ENCODE data around the gene PLEKHG2.

PLEKHG2 gene

GRCh38 chr19:39416152-39417120 lies 4.0 kb downstream of the PLEKHG2 start:
- Histone ChIP-seq H3K9me3 (ENCODE audit: control insufficient read depth in 1 of 2, low read length in 2 of 2) (no peaks in the 10 kb centered on the region), H3K4me3 (ENCODE audit: low read depth in 1 of 2, low read length in 2 of 2) (no peak overlapping the region), H3K27me3 (ENCODE audit: low read depth, low read length) (no peaks in the 10 kb centered on the region), H3K36me3 (ENCODE audit: control insufficient read depth in 1 of 2, insufficient read depth in 2 of 2, low read length in 2 of 2) (peaks cover 0 to 28% of the 10 kb centered on the region in 2 donors), H3K4me1 (ENCODE audit: control insufficient read depth in 1 of 2, insufficient read depth in 2 of 2, low read length in 2 of 2) (peaks cover 0 to 37% of the 10 kb centered on the region in 2 donors), H3K27ac (ENCODE audit: low read length) (no peak overlapping the region)

GRCh38 chr19:39417463-39418181 lies 5.2 kb downstream of the PLEKHG2 start:
- H3K27me3 ChIP-seq (ENCODE audit: low read depth, low read length), result no peaks in the 10 kb centered on the region
- no peaks in the 10 kb centered on the region for H3K9me3 ChIP-seq (ENCODE audit: control insufficient read depth in 1 of 2, low read length in 2 of 2)
- H3K27ac ChIP-seq (ENCODE audit: low read length), result no peak overlapping the region
- peaks cover 0 to 37% of the 10 kb centered on the region in 2 donors for H3K36me3 ChIP-seq (ENCODE audit: control insufficient read depth in 1 of 2, insufficient read depth in 2 of 2, low read length in 2 of 2)
- no peak overlapping the region for H3K4me3 ChIP-seq (ENCODE audit: low read depth in 1 of 2, low read length in 2 of 2)
- H3K4me1 ChIP-seq (ENCODE audit: control insufficient read depth in 1 of 2, insufficient read depth in 2 of 2, low read length in 2 of 2), result peaks cover 0 to 34% of the 10 kb centered on the region in 2 donors

GRCh38 chr19:39419003-39419402 lies 6.5 kb downstream of the PLEKHG2 start:
- no peaks in the 10 kb centered on the region for H3K9me3 ChIP-seq (ENCODE audit: control insufficient read depth in 1 of 2, low read length in 2 of 2)
- no peak overlapping the region for H3K4me3 ChIP-seq (ENCODE audit: low read depth in 1 of 2, low read length in 2 of 2)
- H3K27ac ChIP-seq (ENCODE audit: low read length), result no peak overlapping the region
- no peaks in the 10 kb centered on the region for H3K27me3 ChIP-seq (ENCODE audit: low read depth, low read length)
- H3K4me1 ChIP-seq (ENCODE audit: control insufficient read depth in 1 of 2, insufficient read depth in 2 of 2, low read length in 2 of 2), result peaks cover 0 to 30% of the 10 kb centered on the region in 2 donors
- H3K36me3 ChIP-seq (ENCODE audit: control insufficient read depth in 1 of 2, insufficient read depth in 2 of 2, low read length in 2 of 2), result peaks cover 3 to 51% of the 10 kb centered on the region in 2 donors

GRCh38 chr19:39420769-39421168 lies 8.3 kb downstream of the PLEKHG2 start:
- H3K4me3 ChIP-seq (ENCODE audit: low read depth in 1 of 2, low read length in 2 of 2), result no peak overlapping the region

GRCh38 chr19:39422020-39422419 lies 9.6 kb downstream of the PLEKHG2 start:
- no peaks in the 10 kb centered on the region for H3K4me1 ChIP-seq (ENCODE audit: control insufficient read depth in 1 of 2, insufficient read depth in 2 of 2, low read length in 2 of 2)
- H3K4me3 ChIP-seq (ENCODE audit: low read depth in 1 of 2, low read length in 2 of 2), result no peak overlapping the region
- H3K27me3 ChIP-seq (ENCODE audit: low read depth, low read length), result no peaks in the 10 kb centered on the region
- H3K36me3 ChIP-seq (ENCODE audit: control insufficient read depth in 1 of 2, insufficient read depth in 2 of 2, low read length in 2 of 2), result peaks cover 4 to 53% of the 10 kb centered on the region in 2 donors
- H3K27ac ChIP-seq (ENCODE audit: low read length), result no peak overlapping the region
- H3K9me3 ChIP-seq (ENCODE audit: control insufficient read depth in 1 of 2, low read length in 2 of 2), result no peaks in the 10 kb centered on the region

More at GRCh38 chr19:39420769-39421168, 8.3 kb downstream of the PLEKHG2 start:
- Histone ChIP-seq H3K36me3 (ENCODE audit: control insufficient read depth in 1 of 2, insufficient read depth in 2 of 2, low read length in 2 of 2) (peaks cover 4 to 53% of the 10 kb centered on the region in 2 donors), H3K9me3 (ENCODE audit: control insufficient read depth in 1 of 2, low read length in 2 of 2) (no peaks in the 10 kb centered on the region), H3K27me3 (ENCODE audit: low read depth, low read length) (no peaks in the 10 kb centered on the region), H3K27ac (ENCODE audit: low read length) (no peak overlapping the region), H3K4me1 (ENCODE audit: control insufficient read depth in 1 of 2, insufficient read depth in 2 of 2, low read length in 2 of 2) (peaks cover 0 to 12% of the 10 kb centered on the region in 2 donors)

GRCh38 chr19:39423258-39424086 lies 11.0 kb downstream of the PLEKHG2 start:
- Histone ChIP-seq H3K36me3 (ENCODE audit: control insufficient read depth in 1 of 2, insufficient read depth in 2 of 2, low read length in 2 of 2) (peaks cover 4 to 46% of the 10 kb centered on the region in 2 donors), H3K4me1 (ENCODE audit: control insufficient read depth in 1 of 2, insufficient read depth in 2 of 2, low read length in 2 of 2) (peaks cover 0 to 5% of the 10 kb centered on the region in 2 donors), H3K4me3 (ENCODE audit: low read depth in 1 of 2, low read length in 2 of 2) (no peak overlapping the region), H3K9me3 (ENCODE audit: control insufficient read depth in 1 of 2, low read length in 2 of 2) (no peaks in the 10 kb centered on the region), H3K27ac (ENCODE audit: low read length) (no peak overlapping the region), H3K27me3 (ENCODE audit: low read depth, low read length) (no peaks in the 10 kb centered on the region)

GRCh38 chr19:39424934-39425333 lies 12.5 kb downstream of the PLEKHG2 start:
- Histone ChIP-seq H3K4me3 (ENCODE audit: low read depth in 1 of 2, low read length in 2 of 2) (no peak overlapping the region), H3K27ac (ENCODE audit: low read length) (no peak overlapping the region), H3K9me3 (ENCODE audit: control insufficient read depth in 1 of 2, low read length in 2 of 2) (no peaks in the 10 kb centered on the region), H3K4me1 (ENCODE audit: control insufficient read depth in 1 of 2, insufficient read depth in 2 of 2, low read length in 2 of 2) (peaks cover 0 to 14% of the 10 kb centered on the region in 2 donors), H3K36me3 (ENCODE audit: control insufficient read depth in 1 of 2, insufficient read depth in 2 of 2, low read length in 2 of 2) (peaks cover 4 to 37% of the 10 kb centered on the region in 2 donors), H3K27me3 (ENCODE audit: low read depth, low read length) (no peaks in the 10 kb centered on the region)

GRCh38 chr19:39425744-39426143 lies 13.3 kb downstream of the PLEKHG2 start:
- no peaks in the 10 kb centered on the region for H3K27me3 ChIP-seq (ENCODE audit: low read depth, low read length)
- no peak overlapping the region for H3K4me3 ChIP-seq (ENCODE audit: low read depth in 1 of 2, low read length in 2 of 2)
- H3K27ac ChIP-seq (ENCODE audit: low read length), result no peak overlapping the region
- no peaks in the 10 kb centered on the region for H3K9me3 ChIP-seq (ENCODE audit: control insufficient read depth in 1 of 2, low read length in 2 of 2)
- peaks cover 4 to 31% of the 10 kb centered on the region in 2 donors for H3K36me3 ChIP-seq (ENCODE audit: control insufficient read depth in 1 of 2, insufficient read depth in 2 of 2, low read length in 2 of 2)
- peaks cover 0 to 14% of the 10 kb centered on the region in 2 donors for H3K4me1 ChIP-seq (ENCODE audit: control insufficient read depth in 1 of 2, insufficient read depth in 2 of 2, low read length in 2 of 2)

- Histone ChIP-seq H3K27ac (ENCODE audit: low read length) (no peak overlapping the region), H3K36me3 (ENCODE audit: control insufficient read depth in 1 of 2, insufficient read depth in 2 of 2, low read length in 2 of 2) (peaks cover 4 to 26% of the 10 kb centered on the region in 2 donors), H3K4me3 (ENCODE audit: low read depth in 1 of 2, low read length in 2 of 2) (no peak overlapping the region)
Measured at GRCh38 chr19:39426170-39426569, 13.7 kb downstream of the PLEKHG2 start.

GRCh38 chr19:39427707-39428106 lies 15.2 kb downstream of the PLEKHG2 start:
- Histone ChIP-seq H3K36me3 (ENCODE audit: control insufficient read depth in 1 of 2, insufficient read depth in 2 of 2, low read length in 2 of 2) (peaks cover 4 to 20% of the 10 kb centered on the region in 2 donors), H3K9me3 (ENCODE audit: control insufficient read depth in 1 of 2, low read length in 2 of 2) (no peaks in the 10 kb centered on the region), H3K4me1 (ENCODE audit: control insufficient read depth in 1 of 2, insufficient read depth in 2 of 2, low read length in 2 of 2) (peaks cover 0 to 14% of the 10 kb centered on the region in 2 donors), H3K4me3 (ENCODE audit: low read depth in 1 of 2, low read length in 2 of 2) (no peak overlapping the region), H3K27ac (ENCODE audit: low read length) (no peak overlapping the region), H3K27me3 (ENCODE audit: low read depth, low read length) (no peaks in the 10 kb centered on the region)

More at GRCh38 chr19:39426170-39426569, 13.7 kb downstream of the PLEKHG2 start:
- peaks cover 0 to 14% of the 10 kb centered on the region in 2 donors for H3K4me1 ChIP-seq (ENCODE audit: control insufficient read depth in 1 of 2, insufficient read depth in 2 of 2, low read length in 2 of 2)
- H3K27me3 ChIP-seq (ENCODE audit: low read depth, low read length), result no peaks in the 10 kb centered on the region
- no peaks in the 10 kb centered on the region for H3K9me3 ChIP-seq (ENCODE audit: control insufficient read depth in 1 of 2, low read length in 2 of 2)
